ENCODE data around the gene RIC8B.
"Not testable (repeated sequence)": the region's sequence is repeated elsewhere in the genome, so short reads cannot be mapped to it uniquely, and the experiment has no call there.

The RIC8B gene

GRCh38 chr12:106907411-106907810 is 132.9 kb downstream of the RIC8B start:
- no peak for DNase-seq

DNA sequence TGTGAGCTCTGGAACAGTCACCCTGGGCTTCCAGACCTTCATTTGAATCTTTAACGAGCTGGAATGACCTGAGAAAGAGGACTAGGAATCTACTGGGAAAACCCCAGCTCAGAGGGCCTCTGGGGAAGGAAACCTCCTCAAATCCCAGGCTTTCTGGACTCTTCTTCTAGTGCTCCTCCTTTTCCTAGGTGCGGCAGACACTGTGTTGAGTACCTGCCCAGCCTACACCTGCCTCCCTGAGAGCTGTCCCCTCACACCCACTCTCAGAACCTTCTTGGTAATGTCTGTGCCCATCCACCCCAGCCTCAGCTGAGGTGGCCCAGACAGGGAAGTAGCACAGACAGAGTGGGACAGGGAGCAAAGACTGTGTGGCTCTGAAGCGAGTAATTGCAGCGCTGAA is 133.4 kb downstream of the RIC8B start:
- DNase-seq = no peak

GRCh38 chr12:106908561-106908960 is 134.1 kb downstream of the RIC8B start:
- no peak for DNase-seq

- no peak for DNase-seq
These were observed 135.7 kb downstream of the RIC8B start for GRCh38 chr12:106910202-106910601.

DNA sequence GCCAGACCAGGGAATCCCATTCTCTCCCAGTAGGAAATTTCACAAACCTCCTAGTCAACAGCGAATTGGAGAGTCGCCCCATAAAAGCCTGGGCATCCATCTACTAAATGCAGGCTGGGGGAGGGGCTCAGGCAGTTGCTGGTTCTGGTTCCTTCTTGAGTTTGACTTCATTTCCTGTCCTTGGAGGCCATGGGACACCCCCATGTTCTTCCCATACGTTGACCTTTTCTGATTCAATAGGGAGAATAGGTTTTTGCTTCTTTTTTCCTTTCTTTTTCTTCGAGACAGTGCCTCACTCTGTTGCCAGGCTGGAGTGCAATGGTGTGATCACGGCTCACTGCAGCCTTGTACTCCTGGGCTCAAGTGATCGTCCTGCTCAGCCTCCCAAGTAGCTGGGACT is 137.1 kb downstream of the RIC8B start:
- DNase-seq = no peak

- no peak for DNase-seq
These were observed 139.0 kb downstream of the RIC8B start for GRCh38 chr12:106913456-106913855.

GRCh38 chr12:106914796-106915634 is 140.5 kb downstream of the RIC8B start:
- no peak for DNase-seq

DNA sequence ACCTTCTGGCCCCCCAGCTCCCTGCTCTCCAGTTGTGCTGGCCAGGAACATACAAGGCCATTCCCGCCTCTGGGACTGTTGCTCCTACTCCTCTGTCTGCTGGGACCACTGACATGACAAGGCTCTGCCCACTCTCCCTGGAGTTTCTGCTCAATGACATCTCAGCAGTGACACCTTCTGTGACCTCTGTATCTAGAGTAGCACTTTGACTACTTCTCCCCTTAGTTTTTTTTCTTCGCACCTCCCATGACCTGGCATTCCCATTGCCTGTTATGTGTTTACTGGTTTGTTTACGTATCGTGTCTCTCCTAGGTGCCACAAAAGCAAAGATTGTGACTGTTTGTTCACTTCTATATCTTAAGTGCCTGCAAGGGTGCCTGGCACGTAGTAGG is 141.1 kb downstream of the RIC8B start:
- no peak for DNase-seq

DNA sequence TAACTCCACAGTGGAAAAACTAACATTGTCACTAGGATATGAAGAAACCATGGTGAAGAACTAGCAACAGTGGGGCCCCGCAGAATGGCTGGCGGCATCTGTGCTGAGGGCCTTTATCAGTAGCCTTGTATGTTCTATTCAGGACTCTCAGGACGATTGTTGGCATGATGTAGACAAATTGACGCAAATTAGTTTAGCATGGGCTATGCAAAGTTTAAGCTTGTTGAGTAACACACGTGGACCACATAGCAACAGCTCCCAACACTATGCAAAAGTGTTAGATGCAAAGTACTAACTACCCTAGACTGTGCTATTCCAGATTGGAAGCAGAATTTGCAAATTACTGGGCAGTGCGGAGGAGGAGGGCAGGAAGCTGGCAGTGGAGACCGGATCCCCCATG is 143.0 kb downstream of the RIC8B start:
- no peak for DNase-seq

- no peak for DNase-seq
These were observed 144.3 kb downstream of the RIC8B start for GRCh38 chr12:106918746-106919145.

- no peak for DNase-seq
These were observed 145.5 kb downstream of the RIC8B start for GRCh38 chr12:106919910-106920544.

GRCh38 chr12:106921976-106922375 is 147.5 kb downstream of the RIC8B start:
- not testable (repeated sequence) for DNase-seq

DNA sequence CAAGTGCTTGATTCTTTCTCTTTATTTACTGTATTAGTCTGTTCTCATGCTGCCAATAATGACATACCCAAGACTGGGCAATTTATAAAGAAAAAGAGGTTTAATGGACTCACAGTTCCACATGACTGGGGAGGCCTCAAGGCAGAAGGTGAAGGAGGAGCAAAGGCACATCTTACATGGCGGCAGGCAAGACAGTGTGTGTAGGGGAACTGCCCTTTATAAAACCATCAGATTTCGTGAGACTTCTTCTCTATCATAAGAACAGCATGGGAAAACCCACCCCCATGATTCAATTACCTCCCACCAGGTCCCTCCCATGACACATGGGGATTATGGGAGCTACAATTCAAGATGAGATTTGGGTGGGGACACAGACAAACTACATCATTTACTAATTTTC is 149.1 kb downstream of the RIC8B start:
- not testable (repeated sequence) for DNase-seq

DNA sequence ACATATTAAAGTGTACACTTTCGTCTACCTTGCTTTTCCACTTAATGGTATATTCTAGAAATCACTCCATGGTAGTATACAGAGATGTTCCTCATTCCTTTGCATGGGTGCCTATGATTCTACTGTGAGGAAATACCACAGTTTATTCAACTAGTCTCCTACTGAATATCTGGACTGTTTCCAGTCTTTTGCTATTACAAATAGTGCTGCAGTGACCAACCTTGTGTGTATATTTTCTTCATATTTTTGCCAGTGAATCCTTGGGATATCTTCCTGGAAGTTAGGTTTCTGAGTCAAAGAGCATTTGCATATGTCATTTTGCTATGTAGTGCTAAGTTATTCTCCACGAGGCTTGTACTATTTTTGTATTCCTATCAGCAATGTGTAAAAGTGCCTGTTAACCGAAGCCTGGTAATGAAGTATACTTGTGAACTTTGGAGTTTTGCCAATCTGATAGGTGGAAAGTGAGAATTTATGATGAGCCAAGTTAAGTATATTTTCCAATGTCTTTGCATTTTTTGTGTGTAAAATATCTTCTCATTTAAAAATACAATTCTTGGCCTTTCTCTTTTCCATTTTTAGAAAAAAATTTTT is 149.9 kb downstream of the RIC8B start:
- no peak for DNase-seq

GRCh38 chr12:106926657-106927056 is 152.2 kb downstream of the RIC8B start:
- DNase-seq = no peak

- no peak for DNase-seq
These were observed 159.8 kb downstream of the RIC8B start for GRCh38 chr12:106934277-106934676.
